GM19372 (cell line): ENCODE data around the gene SIL1.

Source experiments
- ATAC-seq: cut with Tn5 transposase; IDR thresholded peaks from one replicate; pipeline ENCODE4 v1.9.1; 2021; ENCODE audit warnings: mild to moderate bottlenecking, low read depth, moderate library complexity; ENCODE audit not compliant: unreplicated experiment

The SIL1 gene

DNA sequence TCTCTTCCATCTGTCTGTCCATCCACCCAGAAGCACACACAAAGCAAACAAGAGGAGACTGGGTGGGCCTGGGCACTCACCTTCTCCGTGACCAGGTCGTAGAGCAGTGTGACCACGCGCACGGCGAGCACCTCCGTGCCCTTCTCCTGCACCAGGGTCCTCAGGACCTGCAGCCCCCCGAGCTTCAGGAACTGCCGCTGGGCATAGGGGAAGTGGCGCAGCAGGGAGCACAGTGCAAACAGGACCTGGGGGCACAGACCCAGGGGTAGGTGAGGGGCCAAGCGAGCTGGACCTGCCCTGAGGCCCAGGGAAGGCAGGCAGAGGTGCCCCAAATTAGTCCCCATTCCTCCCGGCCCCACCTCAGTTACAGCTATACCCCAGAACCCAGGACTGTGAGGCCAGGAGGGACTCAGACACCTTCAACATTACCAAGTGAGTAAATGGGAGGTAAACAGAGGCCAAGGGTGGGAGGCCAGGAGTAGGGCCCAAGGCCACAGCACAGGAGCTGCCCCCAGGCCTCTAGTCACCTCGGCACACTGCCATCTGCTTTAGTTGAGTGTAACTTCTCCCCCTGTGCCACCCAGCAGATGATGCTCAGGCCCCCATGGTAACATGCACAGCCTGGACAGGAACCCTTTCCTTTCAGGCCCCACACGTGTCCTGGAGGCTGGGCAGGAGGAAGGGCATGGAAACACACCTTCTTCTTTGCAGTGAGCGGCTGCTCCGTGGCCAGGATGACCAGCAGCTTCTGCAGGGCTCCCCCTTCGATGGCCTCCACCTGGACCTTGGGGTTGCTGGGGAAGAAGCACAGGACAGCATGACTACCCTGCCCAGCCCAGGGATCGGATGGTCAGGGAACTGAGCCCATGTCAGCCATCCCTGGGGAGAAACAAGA, 246.8 kb downstream of the SIL1 start:
- no peak for ATAC-seq

DNA sequence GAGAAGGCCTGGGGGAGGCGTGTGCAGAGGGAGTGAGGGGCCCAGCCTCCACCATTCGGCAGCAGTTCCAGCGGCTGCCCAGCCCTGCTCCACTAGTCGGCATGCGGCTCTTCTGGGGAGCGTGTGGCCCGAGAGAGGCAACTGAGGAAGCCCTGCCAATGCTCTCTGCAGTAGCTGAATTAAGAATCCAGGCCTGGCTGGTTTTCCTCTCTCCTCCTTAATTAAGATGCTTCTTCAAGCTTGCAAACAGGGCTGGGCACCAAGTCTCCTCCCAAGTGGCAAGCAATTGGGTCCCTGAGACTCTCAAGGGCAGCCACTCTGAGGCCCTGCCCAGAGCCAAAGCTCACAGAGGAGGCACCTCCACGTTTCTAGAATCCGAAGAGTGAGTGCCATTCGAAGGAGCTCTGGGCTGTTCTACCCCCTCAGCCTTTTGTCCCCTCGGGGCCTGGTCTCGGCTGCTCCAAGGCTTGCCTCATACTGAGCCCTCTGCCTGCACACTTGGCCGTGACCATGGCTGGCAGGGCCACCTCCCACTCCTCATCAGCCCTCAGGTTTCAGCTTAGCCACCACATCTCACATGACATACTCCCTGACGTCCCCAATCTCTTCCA, 247.6 kb downstream of the SIL1 start:
- no peak for ATAC-seq

DNA sequence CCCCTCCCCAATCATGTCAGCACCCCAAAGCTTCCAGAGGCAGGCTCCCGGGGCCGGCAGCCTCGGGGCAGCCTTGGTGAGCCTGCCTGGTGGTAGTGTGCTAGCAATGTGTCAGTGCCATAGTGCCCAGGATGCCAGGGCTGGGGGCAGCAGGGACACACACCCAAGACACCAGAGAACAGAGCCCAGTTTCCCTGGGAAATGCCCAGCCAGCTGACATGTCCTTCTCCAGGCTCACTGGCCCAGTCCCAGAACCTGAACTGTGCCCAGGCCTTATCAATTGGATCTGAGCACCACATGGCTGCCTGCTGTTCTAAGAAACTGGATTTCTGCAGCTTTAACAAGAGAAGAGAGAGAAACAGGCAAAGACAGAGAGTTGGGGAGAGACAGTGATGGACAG, 248.2 kb downstream of the SIL1 start:
- ATAC-seq: no peak

DNA sequence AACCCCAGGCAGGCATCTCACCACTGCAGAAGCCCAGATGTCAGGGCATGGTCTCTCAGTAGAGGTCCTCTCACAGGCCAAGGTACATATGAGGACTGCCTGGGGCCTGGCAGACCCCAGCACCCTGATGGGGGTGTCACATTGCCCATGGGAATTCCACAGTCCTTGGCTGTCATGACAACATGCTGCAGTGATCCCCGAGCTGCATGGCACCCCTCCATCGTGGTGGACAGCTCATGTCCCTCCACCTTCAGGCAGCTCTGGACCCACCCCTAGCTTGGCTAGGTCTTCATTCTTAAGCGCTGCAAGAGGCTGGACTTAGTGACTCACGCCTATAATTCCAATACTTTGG, 249.0 kb downstream of the SIL1 start:
- ATAC-seq: no peak

DNA sequence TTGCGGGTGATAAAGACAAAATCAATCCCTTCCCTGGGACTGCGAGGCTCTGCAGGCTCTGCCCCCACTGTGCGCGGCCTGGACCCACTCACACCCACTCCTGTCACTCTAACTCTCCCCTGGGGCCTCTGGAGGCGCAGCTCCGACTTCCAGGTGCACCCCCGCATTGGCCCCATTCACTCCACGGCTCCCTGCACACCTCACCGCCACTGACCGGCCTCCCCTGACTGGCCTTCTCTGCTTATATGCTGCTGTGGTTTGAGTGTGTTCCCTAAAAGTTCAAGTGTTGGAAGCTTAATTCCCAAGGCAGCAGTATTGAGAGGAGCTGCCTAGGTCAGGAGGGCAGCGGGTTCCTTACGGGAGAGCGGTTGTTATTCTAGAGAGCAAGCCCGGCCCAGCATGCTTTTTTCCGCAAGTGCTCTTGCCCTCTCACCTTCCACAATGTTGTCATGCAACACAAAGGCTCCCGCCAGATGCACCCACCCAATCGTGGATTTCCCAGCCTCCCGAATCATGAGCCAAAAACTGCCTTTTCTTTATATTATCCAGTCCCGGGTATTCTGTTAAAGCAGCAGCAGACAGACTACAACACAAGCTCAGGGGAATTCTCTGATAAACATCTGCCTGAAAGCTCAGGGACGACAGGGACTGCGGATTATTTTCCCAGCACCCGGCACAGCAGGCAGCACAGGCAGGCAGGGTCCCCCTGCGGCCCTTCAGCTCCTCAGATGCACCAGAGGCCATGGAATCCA, 249.5 kb downstream of the SIL1 start:
- no peak for ATAC-seq

DNA sequence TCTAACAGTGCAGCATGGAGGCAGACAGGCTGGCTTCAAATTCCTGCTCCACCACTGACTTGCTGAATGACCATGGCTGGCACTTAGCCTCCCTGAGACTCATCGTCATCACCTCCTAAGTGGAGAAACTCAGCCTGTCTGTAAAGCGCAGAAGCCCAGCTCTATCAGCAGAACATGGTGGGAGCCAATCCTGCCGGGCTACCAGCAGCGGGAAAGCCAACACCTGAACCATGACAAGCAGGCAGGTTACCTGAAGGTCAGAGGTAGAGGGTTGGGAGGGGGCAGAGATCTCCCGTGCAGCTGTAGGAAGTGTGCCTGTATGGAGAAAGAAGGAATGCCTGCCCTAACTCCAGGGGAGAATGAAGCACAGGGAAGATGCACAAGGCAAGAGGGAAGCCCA, 250.4 kb downstream of the SIL1 start:
- no peak for ATAC-seq

DNA sequence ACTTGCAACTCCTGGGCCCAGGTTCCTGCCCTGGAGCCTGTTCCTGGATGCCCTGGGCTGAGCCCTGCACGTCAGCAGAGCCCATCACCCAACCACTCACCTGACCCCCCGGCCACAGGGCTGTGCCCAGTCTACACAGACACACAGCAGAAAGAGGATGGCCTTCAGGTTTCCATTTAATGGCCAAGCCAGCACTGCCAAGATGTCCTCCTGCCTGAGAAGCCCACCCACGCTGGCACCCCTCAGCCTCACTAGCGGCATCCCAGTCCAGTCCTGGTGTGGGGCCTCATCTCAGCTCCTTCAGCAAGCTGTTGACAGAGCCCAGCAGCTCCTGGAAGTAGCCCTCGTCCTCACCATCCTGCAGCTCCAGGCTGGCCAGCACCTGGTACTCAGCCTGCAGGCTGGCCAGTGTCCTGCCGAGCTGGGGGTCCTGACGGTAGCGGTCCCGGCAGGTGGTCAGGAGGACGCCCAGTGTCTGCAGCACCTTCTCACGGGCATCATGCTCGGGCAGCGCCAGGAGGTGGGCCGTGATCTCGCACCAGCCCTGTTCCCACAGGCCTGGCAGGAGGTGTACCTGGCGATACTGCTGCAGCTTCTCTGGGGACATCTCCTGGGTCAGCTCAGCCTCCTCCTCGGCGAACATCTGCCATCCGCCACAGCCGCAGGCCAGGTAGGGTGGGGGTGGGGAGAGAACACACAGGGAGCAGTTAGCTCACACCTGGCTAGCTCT, 251.2 kb downstream of the SIL1 start:
- ATAC-seq: no peak

DNA sequence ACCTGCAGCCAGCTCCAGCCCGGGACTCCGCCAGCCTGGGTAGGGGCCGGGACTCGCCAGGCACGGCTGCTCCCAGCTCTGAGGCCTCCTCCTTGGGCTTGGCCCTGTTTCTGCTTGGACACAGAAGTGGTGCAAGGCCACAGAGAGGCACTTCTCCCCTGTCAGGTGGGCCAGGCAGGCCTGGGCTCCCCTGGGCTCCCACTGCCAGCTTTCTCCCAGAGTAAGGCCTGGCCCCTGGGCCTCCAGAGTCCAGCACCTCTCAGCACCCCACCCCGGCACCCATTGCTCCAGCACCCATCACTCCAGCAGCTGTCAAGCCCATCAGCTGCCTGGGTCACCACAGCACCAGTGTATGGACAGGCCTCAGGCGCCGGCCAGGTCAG, 251.9 kb downstream of the SIL1 start:
- no peak for ATAC-seq

DNA sequence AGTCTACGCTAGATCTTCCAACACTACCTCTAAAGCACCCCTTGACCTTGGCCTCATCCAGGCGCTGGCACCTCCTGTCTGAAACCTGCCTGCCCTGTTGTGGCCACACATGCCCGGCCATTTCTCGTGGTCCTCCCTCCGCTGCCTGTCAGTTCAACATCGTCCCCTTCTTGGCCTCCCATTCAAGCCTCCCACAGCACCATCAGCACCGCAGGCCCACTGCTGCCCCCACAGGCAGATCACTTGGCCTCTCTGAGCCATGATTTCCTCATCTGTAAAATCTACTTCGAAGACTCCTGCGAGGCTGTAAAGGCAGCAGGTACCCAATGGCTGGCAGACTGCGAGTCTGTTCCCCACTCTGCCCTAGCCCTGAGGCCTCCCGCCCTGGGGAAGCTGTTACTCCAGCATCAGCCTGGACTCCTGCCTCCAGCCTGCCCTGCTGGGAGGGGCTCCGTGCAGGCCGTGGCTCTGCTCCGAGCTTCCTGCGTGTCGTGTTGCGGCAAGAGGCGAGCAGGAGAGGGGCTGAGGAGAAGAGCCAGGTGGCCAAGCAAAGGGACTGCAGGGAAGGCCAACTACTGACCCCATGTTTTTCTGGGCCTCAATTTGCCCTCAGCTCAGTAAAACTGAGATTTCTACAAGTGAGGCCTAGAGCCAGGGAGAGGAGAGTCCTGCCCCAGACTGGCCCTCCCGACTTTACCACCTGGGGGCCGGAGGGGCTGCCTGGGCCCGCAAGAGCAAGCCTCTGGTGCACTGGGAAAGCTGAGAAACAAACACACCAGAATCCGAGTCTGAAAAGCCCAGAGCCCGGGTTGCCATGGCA, 252.5 kb downstream of the SIL1 start:
- no peak for ATAC-seq

DNA sequence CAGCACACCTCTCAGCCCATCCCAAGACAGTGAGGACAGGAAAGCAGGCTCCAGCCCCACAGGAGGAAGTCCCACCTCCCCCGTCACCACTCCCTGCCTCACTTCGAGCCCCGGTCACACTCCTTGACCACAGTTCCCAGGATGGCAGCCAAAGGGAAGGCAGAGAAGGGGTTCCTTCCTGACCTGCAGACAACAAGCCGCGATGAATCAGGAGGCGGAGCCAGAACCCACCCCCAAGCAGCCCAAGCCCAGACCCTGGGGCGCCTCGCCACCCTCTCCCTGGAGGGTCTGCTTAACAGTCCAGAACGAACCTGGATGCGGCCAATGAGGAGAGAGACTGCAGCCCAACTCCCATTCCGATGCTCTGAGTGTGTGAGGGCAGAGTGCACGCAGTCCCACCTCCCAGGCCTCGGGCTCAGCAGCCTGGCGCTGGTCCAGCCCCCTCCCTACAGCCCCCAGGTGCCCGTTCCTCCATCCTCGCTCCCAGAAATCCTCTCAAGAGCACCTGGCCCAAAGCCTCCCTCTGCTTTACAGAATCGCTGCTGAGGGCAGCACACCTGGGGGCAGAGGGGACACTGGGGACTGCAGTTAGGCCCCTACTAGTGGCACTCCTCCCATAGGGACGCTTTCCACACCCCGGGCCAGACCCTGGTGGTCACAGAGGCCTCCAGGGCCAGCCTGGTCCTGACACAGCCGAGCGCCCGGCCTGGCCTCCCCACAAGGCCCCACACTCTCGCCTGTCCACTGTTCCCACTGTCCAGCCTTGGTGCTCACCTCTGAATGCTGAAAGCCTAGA, 253.4 kb downstream of the SIL1 start:
- no peak for ATAC-seq

DNA sequence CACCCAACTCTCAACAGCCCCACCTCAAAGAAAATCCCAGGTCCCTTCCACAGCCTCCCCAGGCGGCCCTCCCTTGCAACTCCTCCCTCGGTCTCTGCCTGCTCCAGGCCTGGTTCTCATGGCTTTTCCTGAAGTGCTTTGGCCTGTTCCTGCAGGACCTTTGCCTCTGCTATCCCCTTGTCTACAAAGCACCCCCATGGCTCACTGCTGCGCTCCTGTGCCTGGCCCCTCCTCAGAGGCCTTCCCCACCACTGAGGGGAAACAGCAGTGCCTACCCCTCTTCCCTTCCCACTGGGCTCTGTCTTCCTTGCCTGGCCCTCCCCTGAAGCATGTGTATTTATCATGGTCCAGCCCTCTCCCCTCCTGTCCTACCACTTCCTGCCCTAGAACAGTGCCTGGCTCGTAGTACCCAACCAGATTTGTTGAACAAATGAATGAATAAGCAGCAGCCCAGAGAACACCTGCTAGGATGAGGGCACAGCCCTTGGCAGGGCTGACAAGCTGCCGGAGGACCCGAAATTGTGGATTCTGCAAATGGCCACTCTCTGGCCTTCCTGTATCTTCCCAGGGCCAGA, 254.5 kb downstream of the SIL1 start:
- no peak for ATAC-seq

DNA sequence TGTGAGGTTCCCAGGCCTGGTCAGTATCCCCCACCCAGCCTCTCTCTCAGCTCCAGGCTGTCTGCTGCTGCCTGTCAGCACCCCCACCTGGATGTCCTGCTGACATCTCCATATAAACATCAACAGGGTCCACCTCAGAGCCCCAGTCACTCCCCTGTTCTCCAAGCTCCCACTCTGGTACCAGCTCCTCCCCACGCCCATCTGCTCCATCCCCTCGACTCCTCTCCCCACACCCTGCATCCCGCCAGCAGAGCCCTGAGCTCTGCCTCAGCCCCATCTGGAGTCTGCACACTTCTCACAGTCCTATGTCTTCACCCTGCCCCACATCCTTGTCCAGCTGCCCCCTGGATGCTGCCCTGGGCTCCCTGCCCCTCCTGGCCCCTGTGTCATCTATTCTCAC, 255.3 kb downstream of the SIL1 start:
- no peak for ATAC-seq

DNA sequence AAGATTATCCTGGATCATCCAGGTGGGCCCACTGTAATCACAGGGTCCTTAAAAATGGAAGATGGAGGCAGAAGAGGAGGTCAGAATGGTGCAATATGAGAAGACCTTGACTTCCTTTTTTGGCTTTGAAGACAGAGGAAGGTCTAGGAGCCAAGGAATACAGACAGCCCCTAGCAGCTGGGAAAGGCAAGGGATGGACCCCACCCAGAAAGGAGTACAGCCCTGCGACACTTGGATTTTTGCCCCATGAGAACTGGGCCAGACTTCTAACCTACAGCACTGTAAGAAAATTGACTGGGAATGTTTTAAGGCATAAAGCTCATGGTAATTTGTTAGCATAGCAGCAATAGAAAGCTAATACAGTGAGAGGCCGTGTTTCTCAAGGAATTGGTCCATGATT, 256.1 kb downstream of the SIL1 start:
- ATAC-seq: no peak

DNA sequence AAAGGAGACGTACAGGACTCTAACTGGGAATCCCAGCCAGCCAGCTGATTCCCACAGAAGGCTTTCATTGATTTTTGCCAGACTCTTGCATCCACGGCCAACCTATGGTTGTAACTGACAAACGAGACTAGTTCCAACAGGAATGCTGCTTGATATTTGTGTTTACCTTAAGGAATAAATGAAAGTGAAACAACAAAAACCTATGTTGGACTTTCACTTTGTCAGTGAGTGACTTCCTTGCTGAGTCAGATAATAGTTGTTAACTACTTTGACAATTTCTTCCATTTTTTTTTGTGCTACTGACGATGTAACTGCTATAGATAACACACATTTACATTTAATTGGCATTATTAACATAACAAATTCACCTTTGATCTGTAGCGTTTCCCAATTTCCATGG, 259.6 kb downstream of the SIL1 start:
- no peak for ATAC-seq

DNA sequence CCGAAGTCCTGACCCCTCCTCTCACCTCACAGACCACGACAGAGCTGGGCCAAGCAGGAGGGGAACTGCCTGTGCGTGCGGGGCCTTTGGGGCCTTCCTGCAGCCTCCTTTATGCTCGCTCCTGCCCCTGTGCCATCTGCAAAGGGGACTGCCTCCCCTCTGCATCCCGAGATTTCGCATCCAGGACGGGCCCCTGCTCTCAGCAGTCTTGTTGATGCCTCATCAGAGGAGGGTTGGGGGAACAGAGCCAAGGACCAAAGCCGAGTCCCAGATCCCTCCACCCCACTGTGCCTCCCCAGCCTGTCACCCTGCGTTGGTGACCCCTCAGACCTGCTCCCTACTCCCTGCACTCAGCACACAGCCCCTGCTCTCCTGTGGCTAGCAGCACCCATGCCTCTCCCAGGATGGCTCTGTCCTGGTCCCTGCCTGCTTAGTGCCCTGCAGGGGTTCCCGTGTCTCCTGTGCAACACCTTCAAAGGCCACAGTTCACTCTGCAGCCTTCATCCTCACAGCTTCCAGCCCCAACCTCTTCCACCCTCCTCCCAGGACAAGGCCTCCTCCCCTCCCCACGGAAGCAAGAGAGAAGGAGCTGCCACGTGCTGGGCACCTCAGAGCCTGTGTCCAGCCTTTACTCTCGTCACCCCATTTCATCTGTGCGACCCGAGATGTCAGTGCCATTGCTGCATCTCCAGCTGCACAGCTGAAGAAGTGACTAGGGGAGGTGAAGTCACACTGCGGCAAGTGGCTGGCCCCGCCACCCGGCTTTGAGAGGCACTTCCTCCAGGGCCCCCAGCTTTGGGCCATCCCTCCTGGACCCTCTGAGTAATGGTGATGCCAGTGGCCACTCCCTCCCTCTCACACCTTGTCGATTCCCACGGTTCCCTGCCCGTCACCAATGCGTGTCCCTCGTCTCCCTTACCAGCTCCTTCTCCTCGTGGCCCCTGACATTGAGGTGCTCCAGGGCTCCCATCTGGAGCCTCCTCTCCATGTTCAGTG, 260.5 kb downstream of the SIL1 start:
- ATAC-seq: no peak

DNA sequence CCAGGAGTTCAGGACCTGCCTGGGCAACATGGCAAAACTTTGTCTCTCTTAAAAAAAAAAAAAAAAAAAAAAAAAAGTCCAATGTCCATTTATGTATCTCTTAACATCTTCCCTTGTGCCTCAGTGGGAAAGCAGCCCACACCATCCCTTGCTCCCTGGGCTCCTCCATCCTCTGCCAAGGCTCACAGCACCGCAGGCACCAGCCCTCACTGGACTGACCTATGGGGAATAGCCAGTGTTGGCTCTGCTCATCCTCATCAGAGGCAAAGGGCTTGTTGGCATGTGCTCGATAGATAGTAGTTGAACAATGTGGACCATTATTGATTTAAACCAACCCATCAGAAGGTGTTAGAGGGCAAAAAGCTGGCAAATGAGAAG, 261.2 kb downstream of the SIL1 start:
- ATAC-seq: no peak

DNA sequence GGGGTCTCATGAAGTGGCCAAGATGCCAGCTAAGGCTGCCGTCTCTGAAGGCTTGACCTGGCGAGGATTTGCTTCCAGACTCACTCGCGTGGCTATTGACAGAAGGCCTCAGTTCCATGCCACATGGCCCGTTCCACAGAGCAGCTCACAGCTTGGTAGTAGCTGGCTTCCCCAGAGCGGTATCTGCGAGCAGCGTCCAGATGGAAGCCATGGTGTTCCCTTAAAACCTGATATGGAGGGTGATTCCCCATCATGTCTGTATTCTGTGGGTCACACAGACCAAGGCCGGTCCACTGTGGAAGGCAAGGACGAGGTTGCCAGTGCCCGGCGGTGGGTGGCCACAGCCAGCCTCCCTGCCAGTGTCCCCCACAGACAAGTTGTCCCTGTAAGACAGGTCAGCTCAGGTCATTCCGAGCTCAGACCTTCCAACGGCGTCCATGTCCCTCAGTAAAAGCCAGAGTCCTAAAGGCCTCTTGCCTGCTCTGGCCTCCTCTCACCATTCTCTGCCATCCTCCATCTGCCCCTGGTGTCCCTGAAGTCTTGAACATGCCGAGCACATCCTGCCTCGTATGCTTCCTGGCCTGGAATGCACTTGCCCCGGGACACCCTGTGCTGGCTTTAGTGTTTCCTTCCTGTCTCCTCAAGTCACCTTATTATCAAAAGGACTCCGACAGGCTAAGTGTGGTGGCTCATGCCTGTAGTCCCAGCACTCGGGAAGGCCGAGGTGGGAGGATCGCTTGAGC, 261.8 kb downstream of the SIL1 start:
- no peak for ATAC-seq
